Astrocyte (in vitro differentiated cells and primary cell): ENCODE results near the gene BMAL1.
A peak's percentile ranks its signal among the peaks of the same experiment; 100 is the strongest.

Source experiments
- EZH2 ChIP-seq: IDR thresholded peaks from 2 replicates; pipeline ENCODE4 v1.6.1; 2012; ENCODE audit warnings: mild to moderate bottlenecking, low read length, inconsistent platforms; ENCODE audit not compliant: insufficient read depth
- TF ChIP-seq, protein P1 (sequence below): IDR thresholded peaks from 2 replicates; pipeline ENCODE4 v1.5.1; 2011; ENCODE audit warnings: low read depth, mild to moderate bottlenecking, inconsistent platforms, low read length, moderate library complexity; ENCODE audit not compliant: insufficient read depth

DNA sequence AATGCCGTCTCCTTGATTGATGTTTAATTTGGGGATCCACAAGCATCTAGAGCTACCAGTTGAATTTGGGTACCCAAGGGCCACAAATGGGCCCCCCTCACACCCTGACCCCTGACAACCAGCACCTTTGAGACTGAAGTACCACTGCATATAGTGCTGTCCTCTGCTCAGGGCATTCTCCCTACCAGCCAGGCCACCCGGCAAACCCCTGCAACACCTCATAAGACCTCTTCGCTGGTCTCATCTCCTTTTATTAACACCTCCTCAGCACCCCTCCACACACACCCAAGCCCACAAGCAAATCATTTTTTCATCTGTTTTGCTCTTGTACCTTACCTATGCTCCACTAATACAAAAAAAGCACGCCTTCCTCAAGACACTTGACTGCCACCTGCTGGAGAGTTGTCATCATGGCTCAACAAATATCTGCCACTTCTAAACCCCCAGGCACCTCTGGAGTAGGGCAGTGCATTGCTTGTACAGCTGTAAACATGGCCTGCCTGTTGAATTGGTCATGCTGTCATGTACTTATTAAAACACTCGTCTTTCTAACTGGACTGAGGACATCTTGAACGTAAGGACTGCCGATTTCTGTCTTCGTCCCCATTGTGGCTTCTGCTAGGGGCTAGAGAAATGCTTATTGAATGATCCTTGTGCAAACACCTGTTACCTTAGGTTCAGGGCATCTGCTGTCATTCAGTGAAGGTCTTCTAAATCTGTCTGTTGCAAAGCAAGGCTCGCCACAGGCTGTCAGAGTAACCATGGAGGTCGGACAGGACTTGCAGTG lies 66.5 kb downstream of the BMAL1 start:
- TF ChIP-seq, protein P1, sequence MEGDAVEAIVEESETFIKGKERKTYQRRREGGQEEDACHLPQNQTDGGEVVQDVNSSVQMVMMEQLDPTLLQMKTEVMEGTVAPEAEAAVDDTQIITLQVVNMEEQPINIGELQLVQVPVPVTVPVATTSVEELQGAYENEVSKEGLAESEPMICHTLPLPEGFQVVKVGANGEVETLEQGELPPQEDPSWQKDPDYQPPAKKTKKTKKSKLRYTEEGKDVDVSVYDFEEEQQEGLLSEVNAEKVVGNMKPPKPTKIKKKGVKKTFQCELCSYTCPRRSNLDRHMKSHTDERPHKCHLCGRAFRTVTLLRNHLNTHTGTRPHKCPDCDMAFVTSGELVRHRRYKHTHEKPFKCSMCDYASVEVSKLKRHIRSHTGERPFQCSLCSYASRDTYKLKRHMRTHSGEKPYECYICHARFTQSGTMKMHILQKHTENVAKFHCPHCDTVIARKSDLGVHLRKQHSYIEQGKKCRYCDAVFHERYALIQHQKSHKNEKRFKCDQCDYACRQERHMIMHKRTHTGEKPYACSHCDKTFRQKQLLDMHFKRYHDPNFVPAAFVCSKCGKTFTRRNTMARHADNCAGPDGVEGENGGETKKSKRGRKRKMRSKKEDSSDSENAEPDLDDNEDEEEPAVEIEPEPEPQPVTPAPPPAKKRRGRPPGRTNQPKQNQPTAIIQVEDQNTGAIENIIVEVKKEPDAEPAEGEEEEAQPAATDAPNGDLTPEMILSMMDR, result peak; percentile 92
- TF ChIP-seq EZH2, result no peak
